ENCODE measurements around the gene AP2A2. TPM values are rescaled to one million over a fixed set of nuclear protein-coding genes. Genes with fewer than 3 reads are reported as not detected.

AP2A2 gene
- total RNA-seq, 1 experiment from 2014 or later: 123 TPM

GRCh38 chr11:909406-909805 is 16.3 kb upstream of the AP2A2 start:
- TF ChIP-seq TCF7L2 (IDR thresholded peaks at IDR 0.05; ENCODE audit: low read depth, low read length): no peak
- TF ChIP-seq CTCF (IDR thresholded peaks at IDR 0.05): no peak
- TF ChIP-seq REST (IDR thresholded peaks at IDR 0.05; ENCODE audit: insufficient read depth in 1 of 2, low read depth in 2 of 2, low read length in 1 of 2): no peak
- TF ChIP-seq POLR2AphosphoS5 (IDR thresholded peaks at IDR 0.05; ENCODE audit: low read depth, low read length): no peak
- no peak for TF ChIP-seq SIN3A (IDR thresholded peaks at IDR 0.05; ENCODE audit: borderline replicate concordance, insufficient read depth, low read depth, low read length)
- no peaks in the 10 kb centered on the region for H3K27me3 ChIP-seq (ENCODE audit: control insufficient read depth, insufficient read depth, low read length)
- ATAC-seq: no peak
- no peaks in the 10 kb centered on the region for H3K9me3 ChIP-seq (ENCODE audit: control insufficient read depth, insufficient read depth, low read depth, low read length)
- H3K36me3 ChIP-seq (ENCODE audit: control insufficient read depth, insufficient read depth, low read length): no peaks in the 10 kb centered on the region
- H3K4me1 ChIP-seq (ENCODE audit: control insufficient read depth, insufficient read depth, low read length): peaks cover 17% of the 10 kb centered on the region
- intact Hi-C loops (cut with micrococcal nuclease; ENCODE audit: unreplicated experiment) (no loop called here), in situ Hi-C loops (cut with HindIII; ENCODE audit: low pct_unique_long_range_greater_than_20kb, low sequenced_read_pairs) (loop anchor here (5.0 kb wide), 1 partner anchor 88 kb away; no protein-coding TSS in a partner anchor)
- no TSS peak for BruUV-seq (replicated peaks)
- ChIA-PET CTCF (no interaction called here), POLR2A (no interaction called here)
- no peak for DNase-seq (ENCODE audit: low read depth, low spot score)
- peak overlapping the region; percentile 80 for H3K27ac ChIP-seq (ENCODE audit: low read length)
- peak overlapping the region; percentile 82 to 83 for H3K4me3 ChIP-seq (ENCODE audit: low read depth in 2 of 2, low read length in 2 of 2)

DNA sequence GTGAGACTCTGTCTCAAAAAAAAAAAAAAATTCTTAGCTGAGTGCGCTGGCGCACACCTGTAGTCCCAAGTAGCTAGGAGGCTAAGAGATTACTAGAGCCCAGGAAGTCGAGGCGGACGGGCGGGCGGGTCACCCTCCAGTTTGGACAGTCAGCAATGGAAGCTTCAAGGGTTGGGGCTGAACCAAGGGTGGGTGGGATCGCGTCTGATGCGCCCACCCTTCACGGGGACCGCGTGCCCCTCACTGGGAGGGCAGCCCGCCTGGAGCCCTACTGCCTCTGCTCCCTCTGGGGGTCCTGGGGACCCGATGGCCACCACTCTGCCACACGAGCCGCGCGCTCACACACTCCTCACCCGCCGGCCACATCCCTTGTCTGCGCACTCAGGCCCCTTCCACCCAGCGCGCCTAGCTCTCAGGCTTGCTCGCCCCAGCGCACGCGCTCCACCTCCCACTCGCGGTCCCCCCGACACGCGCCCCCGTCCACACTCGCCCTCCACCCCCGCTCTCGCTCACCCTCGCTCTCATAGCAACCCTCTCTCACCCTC is 15.6 kb upstream of the AP2A2 start:
- in situ Hi-C loops (cut with HindIII; ENCODE audit: low pct_unique_long_range_greater_than_20kb, low sequenced_read_pairs) (no loop called here), intact Hi-C loops (cut with micrococcal nuclease; ENCODE audit: unreplicated experiment) (no loop called here)
- no peak for TF ChIP-seq REST (IDR thresholded peaks at IDR 0.05; ENCODE audit: insufficient read depth in 1 of 2, low read depth in 2 of 2, low read length in 1 of 2)
- TF ChIP-seq POLR2AphosphoS5 (IDR thresholded peaks at IDR 0.05; ENCODE audit: low read depth, low read length): no peak
- no peak for TF ChIP-seq CTCF (IDR thresholded peaks at IDR 0.05)
- TF ChIP-seq SIN3A (IDR thresholded peaks at IDR 0.05; ENCODE audit: borderline replicate concordance, insufficient read depth, low read depth, low read length): no peak
- H3K27ac ChIP-seq (ENCODE audit: low read length): peak overlapping the region; percentile 80
- ATAC-seq (peak; percentile 23), DNase-seq (ENCODE audit: low read depth, low spot score) (no peak)
- BruUV-seq (replicated peaks): TSS peak; percentile 83
- H3K9me3 ChIP-seq (ENCODE audit: control insufficient read depth, insufficient read depth, low read depth, low read length): no peaks in the 10 kb centered on the region
- peak overlapping the region; percentile 82 to 83 for H3K4me3 ChIP-seq (ENCODE audit: low read depth in 2 of 2, low read length in 2 of 2)
- no peaks in the 10 kb centered on the region for H3K27me3 ChIP-seq (ENCODE audit: control insufficient read depth, insufficient read depth, low read length)
- CTCF ChIA-PET: interaction anchor here (0.8 to 1.4 kb wide), 2 partner anchors 12 to 62 kb away, joined by 3 to 6 read pairs; no protein-coding TSS in a partner anchor
- POLR2A ChIA-PET: no interaction called here
- no peaks in the 10 kb centered on the region for H3K36me3 ChIP-seq (ENCODE audit: control insufficient read depth, insufficient read depth, low read length)
- H3K4me1 ChIP-seq (ENCODE audit: control insufficient read depth, insufficient read depth, low read length): peaks cover 17% of the 10 kb centered on the region
